GM12891 (cell line): ENCODE results near the gene DKK1.

Source experiments
- PAX5 ChIP-seq: IDR thresholded peaks from 2 replicates; pipeline ENCODE4 v1.6.1; 2011; ENCODE audit warnings: low read length, moderate library complexity, mild to moderate bottlenecking; ENCODE audit not compliant: insufficient read depth, severe bottlenecking
- POLR2A ChIP-seq: IDR thresholded peaks from 2 replicates; pipeline ENCODE4 v1.6.1; 2011; ENCODE audit warnings: low read depth, low read length, control low read depth
- POLR2AphosphoS5 ChIP-seq: IDR thresholded peaks from 2 replicates; pipeline ENCODE4 v1.6.1; 2011; ENCODE audit warnings: low read depth, low read length, control low read depth
- POU2F2 ChIP-seq: IDR thresholded peaks from 2 replicates; pipeline ENCODE4 v1.6.1; 2011; ENCODE audit warnings: low read depth, mild to moderate bottlenecking, control low read depth, low read length, moderate library complexity
- SPI1 ChIP-seq: IDR thresholded peaks from 2 replicates; pipeline ENCODE4 v1.6.1; 2011; ENCODE audit warnings: low read depth, low read length, control low read depth
- TAF1 ChIP-seq: IDR thresholded peaks from 2 replicates; pipeline ENCODE4 v1.6.1; 2011; ENCODE audit warnings: low read depth, low read length, control low read depth

GRCh38 chr10:52279546-52279945 is 34.5 kb upstream of the DKK1 start:
- TF ChIP-seq POLR2AphosphoS5, result no peak
- no peak for TF ChIP-seq POLR2A
- TF ChIP-seq PAX5, result no peak
- TF ChIP-seq TAF1, result no peak
- no peak for TF ChIP-seq SPI1
- TF ChIP-seq POU2F2, result no peak
